PC-3 (cell line): Measurements from ENCODE around the gene TOMM70. TPM values are rescaled to one million over a fixed set of nuclear protein-coding genes. Genes with fewer than 3 reads are reported as not detected.

ENCODE experiments used
- ATAC-seq: fragments of 200-7000 bp; cut with Tn5 transposase; 2 replicates; pipeline ENCODE4 v1.9.1; 2020; ENCODE audit warnings: mild to moderate bottlenecking, moderate library complexity
- BruUV-seq: library from RNA; stranded (reverse); fragments of 400-500 nt; replicated peaks from 2 replicates; lab custom pipeline; 2021; lab: Mats Ljungman, UMichigan
- CTCF ChIA-PET: fragments of 300-600 bp; sonication (Branson Sonifier 250); formaldehyde crosslinking; loops from one replicate; lab custom pipeline; 2022; ENCODE audit warnings: antibody characterized with exemption; lab: Charles Lee
- POLR2A ChIA-PET: fragments of 300-600 bp; sonication (Branson Sonifier 250); formaldehyde crosslinking; loops from one replicate; lab custom pipeline; 2022; ENCODE audit warnings: antibody characterized with exemption; ENCODE audit not compliant: unreplicated experiment; lab: Charles Lee
- DNase-seq: peaks from one replicate; pipeline ENCODE4 v3.0.0-alpha.2; 2015
- H2AFZ ChIP-seq: fragments of 300-600 bp; sonication (generic); 2 replicates; pipeline ENCODE4 v1.6.0; 2016; ENCODE audit warnings: antibody characterized with exemption, low read length
- H3F3A ChIP-seq: fragments of 300-600 bp; sonication (generic); one replicate; pipeline ENCODE4 v1.6.0; 2017; ENCODE audit warnings: antibody characterized with exemption, low read length, control low read depth, mild to moderate bottlenecking; ENCODE audit not compliant: unreplicated experiment
- H3K27ac ChIP-seq: fragments of 300-600 bp; sonication (generic); 2 replicates; pipeline ENCODE4 v1.5.1; 2016; ENCODE audit warnings: mild to moderate bottlenecking, low read length
- H3K27me3 ChIP-seq: fragments of 300-600 bp; sonication (generic); 2 replicates; pipeline ENCODE4 v1.6.1; 2016; ENCODE audit warnings: low read length, mixed read lengths
- H3K36me3 ChIP-seq: fragments of 300-600 bp; sonication (generic); 2 replicates; pipeline ENCODE4 v1.6.1; 2016; ENCODE audit warnings: low read depth, mixed run types, low read length, mixed read lengths
- H3K4me1 ChIP-seq: fragments of 300-600 bp; sonication (generic); 2 replicates; pipeline ENCODE4 v1.5.1; 2016; ENCODE audit warnings: low read length; ENCODE audit not compliant: insufficient read depth
- H3K4me2 ChIP-seq: fragments of 300-600 bp; sonication (generic); 2 replicates; pipeline ENCODE4 v1.6.0; 2016; ENCODE audit warnings: low read length
- H3K4me3 ChIP-seq: fragments of 300-600 bp; sonication (generic); 2 replicates; pipeline ENCODE4 v1.5.1; 2016; ENCODE audit warnings: mild to moderate bottlenecking, low read length, mixed read lengths
- H3K79me2 ChIP-seq: fragments of 300-600 bp; sonication (generic); 2 replicates; pipeline ENCODE4 v1.6.1; 2017; ENCODE audit warnings: low read length, mixed read lengths
- H3K9ac ChIP-seq: fragments of 300-600 bp; sonication (generic); 2 replicates; pipeline ENCODE4 v1.6.0; 2016; ENCODE audit warnings: mild to moderate bottlenecking, low read length
- H3K9me2 ChIP-seq: fragments of 300-600 bp; sonication (generic); replicated peaks from 2 replicates; pipeline ENCODE4 v1.6.1; 2016; ENCODE audit warnings: mixed run types, low read length, mixed read lengths
- H3K9me3 ChIP-seq: fragments of 300-600 bp; sonication (generic); 2 replicates; pipeline ENCODE4 v1.6.1; 2016; ENCODE audit warnings: low read length, mixed read lengths
- H4K20me1 ChIP-seq: fragments of 300-600 bp; sonication (generic); 2 replicates; pipeline ENCODE4 v1.6.1; 2016; ENCODE audit warnings: low read length, mixed read lengths
- EZH2 ChIP-seq: fragments of 300-600 bp; sonication (generic); IDR thresholded peaks from one replicate; pipeline ENCODE4 v1.6.1; 2017; ENCODE audit warnings: antibody characterized with exemption, mild to moderate bottlenecking, low read length; ENCODE audit not compliant: unreplicated experiment
- EZH2phosphoT487 ChIP-seq: fragments of 300-600 bp; sonication (generic); IDR thresholded peaks from 2 replicates; pipeline ENCODE4 v1.6.1; 2018; ENCODE audit warnings: mild to moderate bottlenecking, antibody characterized with exemption, low read length, borderline replicate concordance
- intact Hi-C: fragments of 100-400 bp; cut with micrococcal nuclease; formaldehyde crosslinking; loops from 2 replicates; pipeline ENCODE4 v1.9.0; 2023
- total RNA-seq: library from RNA; depleted of rRNA; stranded (reverse); fragments of >200 nt; gene quantifications from 2 replicates; pipeline ENCODE4 v1.2.3, GENCODE V29; 2014
- TF ChIP-seq, protein P1 (sequence below): fragments of 300-600 bp; sonication (generic); conservative IDR thresholded peaks from 2 replicates; pipeline ENCODE4 v1.5.1; 2017; ENCODE audit warnings: antibody characterized with exemption, low read depth, mild to moderate bottlenecking, low read length

The TOMM70 gene
- total RNA-seq, 1 experiment from 2014 or later, result 85.3 TPM

DNA sequence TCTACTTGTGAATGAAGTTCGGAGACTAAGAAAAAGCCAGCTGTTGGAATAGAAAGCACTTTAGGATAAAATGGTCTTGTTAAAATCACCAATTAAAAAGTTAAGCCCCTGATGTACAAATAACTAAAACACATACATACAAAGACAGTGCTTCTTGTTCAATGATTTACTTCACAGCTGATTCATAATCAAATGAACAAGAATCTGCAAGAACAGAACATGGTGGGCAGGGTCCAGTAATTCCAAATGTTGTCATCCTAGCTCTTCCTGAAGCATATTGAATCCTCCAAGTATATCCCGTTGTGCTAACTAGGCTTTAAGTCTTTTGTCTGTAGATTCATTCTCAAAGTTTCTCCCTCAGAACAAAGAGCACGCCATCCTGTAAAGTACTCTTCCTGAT lies 41.9 kb downstream of the TOMM70 start:
- Histone ChIP-seq H3F3A (no peaks in the 10 kb centered on the region), H3K27me3 (no peaks in the 10 kb centered on the region), H3K27ac (no peak overlapping the region), H3K9ac (no peak overlapping the region), H3K4me2 (no peak overlapping the region), H3K9me3 (no peaks in the 10 kb centered on the region), H3K4me3 (no peak overlapping the region), H3K4me1 (peaks cover 16% of the 10 kb centered on the region), H3K79me2 (no peaks in the 10 kb centered on the region), H3K9me2 (no peaks in the 10 kb centered on the region), H3K36me3 (peaks cover 55% of the 10 kb centered on the region), H2AFZ (no peak overlapping the region), H4K20me1 (no peaks in the 10 kb centered on the region)
- TF ChIP-seq EZH2 (no peak), EZH2phosphoT487 (no peak)
- TF ChIP-seq, protein P1, sequence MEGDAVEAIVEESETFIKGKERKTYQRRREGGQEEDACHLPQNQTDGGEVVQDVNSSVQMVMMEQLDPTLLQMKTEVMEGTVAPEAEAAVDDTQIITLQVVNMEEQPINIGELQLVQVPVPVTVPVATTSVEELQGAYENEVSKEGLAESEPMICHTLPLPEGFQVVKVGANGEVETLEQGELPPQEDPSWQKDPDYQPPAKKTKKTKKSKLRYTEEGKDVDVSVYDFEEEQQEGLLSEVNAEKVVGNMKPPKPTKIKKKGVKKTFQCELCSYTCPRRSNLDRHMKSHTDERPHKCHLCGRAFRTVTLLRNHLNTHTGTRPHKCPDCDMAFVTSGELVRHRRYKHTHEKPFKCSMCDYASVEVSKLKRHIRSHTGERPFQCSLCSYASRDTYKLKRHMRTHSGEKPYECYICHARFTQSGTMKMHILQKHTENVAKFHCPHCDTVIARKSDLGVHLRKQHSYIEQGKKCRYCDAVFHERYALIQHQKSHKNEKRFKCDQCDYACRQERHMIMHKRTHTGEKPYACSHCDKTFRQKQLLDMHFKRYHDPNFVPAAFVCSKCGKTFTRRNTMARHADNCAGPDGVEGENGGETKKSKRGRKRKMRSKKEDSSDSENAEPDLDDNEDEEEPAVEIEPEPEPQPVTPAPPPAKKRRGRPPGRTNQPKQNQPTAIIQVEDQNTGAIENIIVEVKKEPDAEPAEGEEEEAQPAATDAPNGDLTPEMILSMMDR, result no peak
- intact Hi-C loops, result no loop called here
- DNase-seq, result no peak
- no peak for ATAC-seq
- no TSS peak for BruUV-seq
- ChIA-PET POLR2A (no interaction called here), CTCF (no interaction called here)

DNA sequence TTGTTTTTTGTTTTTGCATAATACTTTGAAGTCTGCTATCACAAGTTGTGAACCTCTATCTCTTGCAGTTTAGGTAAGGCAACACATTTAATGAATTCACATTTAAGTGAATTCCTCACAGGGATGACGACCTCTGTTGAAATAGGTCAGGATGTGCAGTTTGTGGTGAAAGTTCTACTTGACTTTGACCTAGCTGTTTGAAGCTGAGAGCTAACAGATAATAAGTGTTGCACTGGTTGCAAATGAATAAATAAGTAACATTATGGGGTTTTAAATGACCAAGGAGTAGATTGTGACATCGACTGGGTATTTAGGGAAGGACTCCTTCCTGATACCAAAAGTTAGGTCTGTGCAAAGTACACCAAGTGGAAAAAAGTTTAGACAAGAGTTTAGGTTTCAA lies 42.5 kb downstream of the TOMM70 start:
- no peaks in the 10 kb centered on the region for H3K79me2 ChIP-seq
- intact Hi-C loops, result no loop called here
- ChIA-PET CTCF (no interaction called here), POLR2A (no interaction called here)
- no peaks in the 10 kb centered on the region for H3K9me2 ChIP-seq
- TF ChIP-seq, protein P1, result no peak
- H2AFZ ChIP-seq, result no peak overlapping the region
- no peaks in the 10 kb centered on the region for H4K20me1 ChIP-seq
- H3K9ac ChIP-seq, result no peak overlapping the region
- DNase-seq (no peak), ATAC-seq (no peak)
- no TSS peak for BruUV-seq
- H3K4me3 ChIP-seq, result no peak overlapping the region
- H3K4me2 ChIP-seq, result no peak overlapping the region
- no peaks in the 10 kb centered on the region for H3K9me3 ChIP-seq
- H3F3A ChIP-seq, result no peaks in the 10 kb centered on the region
- peaks cover 16% of the 10 kb centered on the region for H3K4me1 ChIP-seq
- H3K27ac ChIP-seq, result no peak overlapping the region
- no peaks in the 10 kb centered on the region for H3K27me3 ChIP-seq
- peaks cover 51% of the 10 kb centered on the region for H3K36me3 ChIP-seq

DNA sequence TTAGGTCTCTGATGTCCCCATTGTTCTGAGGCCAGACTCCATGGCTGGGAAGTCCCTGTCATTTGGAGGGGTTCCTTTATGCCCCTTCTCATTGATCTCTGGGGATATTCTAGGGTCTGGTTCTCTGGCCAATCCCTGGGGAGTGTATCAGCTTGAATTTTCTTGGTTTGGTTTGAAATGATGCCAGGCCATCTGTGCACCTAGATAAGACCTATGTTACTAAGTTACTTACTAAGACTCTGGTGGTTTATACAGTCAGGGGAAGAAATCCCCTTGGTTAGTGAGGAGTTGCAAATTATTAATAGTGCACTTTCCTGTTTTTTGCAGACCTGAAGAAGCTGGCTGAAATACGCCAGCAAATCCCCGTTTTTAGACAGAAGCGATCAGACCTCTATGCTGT lies 46.0 kb downstream of the TOMM70 start:
- BruUV-seq, result no TSS peak
- H3K27ac ChIP-seq, result no peak overlapping the region
- CTCF ChIA-PET, result no interaction called here
- no peaks in the 10 kb centered on the region for H3F3A ChIP-seq
- DNase-seq (no peak), ATAC-seq (no peak)
- peaks cover 47% of the 10 kb centered on the region for H3K36me3 ChIP-seq
- no peaks in the 10 kb centered on the region for H3K27me3 ChIP-seq
- TF ChIP-seq EZH2phosphoT487 (no peak), EZH2 (no peak)
- POLR2A ChIA-PET, result no interaction called here
- H3K9ac ChIP-seq, result no peak overlapping the region
- intact Hi-C loops, result no loop called here
- no peaks in the 10 kb centered on the region for H3K4me1 ChIP-seq
- H3K9me2 ChIP-seq, result no peaks in the 10 kb centered on the region
- H3K9me3 ChIP-seq, result no peaks in the 10 kb centered on the region
- no peak overlapping the region for H3K4me2 ChIP-seq
- H2AFZ ChIP-seq, result no peak overlapping the region
- H3K4me3 ChIP-seq, result no peak overlapping the region
- H3K79me2 ChIP-seq, result no peaks in the 10 kb centered on the region
- no peaks in the 10 kb centered on the region for H4K20me1 ChIP-seq
